ENCODE measurements around the gene C2CD4C. TPM values are rescaled to one million over a fixed set of nuclear protein-coding genes. Genes with fewer than 3 reads are reported as not detected.

Gene C2CD4C
- total RNA-seq, 1 experiment from 2014 or later: 7.1 TPM

GRCh38 chr19:457636-458035 lies 48.7 kb upstream of the C2CD4C start:
- ChIA-PET CTCF (no interaction called here), RAD21 (ENCODE audit: low non-redundant PET in 1 of 2, low total read pairs in 2 of 2, uncharacterized antibody in 2 of 2, unreplicated experiment in 2 of 2) (no interaction called here), POLR2A (no interaction called here)
- DNase-seq (ENCODE audit: low read depth, low spot score) (no peak), ATAC-seq (no peak)
- Histone ChIP-seq H3K4me2 (ENCODE audit: low read length) (no peak overlapping the region), H3K4me1 (ENCODE audit: control insufficient read depth in 1 of 2, insufficient read depth in 2 of 2, low read length in 2 of 2) (peaks cover 7 to 24% of the 10 kb centered on the region in 2 experiments; a peak in 3 of 4 replicates), H3K9me2 (ENCODE audit: insufficient read depth) (no peaks in the 10 kb centered on the region), H3K27ac (ENCODE audit: low read depth, low read length) (no peak overlapping the region), H4K20me1 (ENCODE audit: insufficient read depth) (no peaks in the 10 kb centered on the region), H2AFZ (ENCODE audit: low read depth, low read length, poor library complexity, severe bottlenecking) (no peak overlapping the region), H3K27me3 (ENCODE audit: insufficient read depth, low read length) (no peaks in the 10 kb centered on the region), H3K79me2 (ENCODE audit: insufficient read depth, low read length) (no peaks in the 10 kb centered on the region), H3K9me3 (ENCODE audit: control insufficient read depth in 1 of 2, insufficient read depth in 1 of 2, low read depth in 1 of 2, low read length in 2 of 2) (no peaks in the 10 kb centered on the region), H3K36me3 (ENCODE audit: control insufficient read depth in 1 of 2, insufficient read depth in 2 of 2, low read length in 2 of 2) (no peaks in the 10 kb centered on the region), H3K4me3 (replicated peaks in 1 of 2; ENCODE audit: low read depth in 1 of 2, low read length in 2 of 2) (no peak overlapping the region), H3K9ac (ENCODE audit: low read length) (no peak overlapping the region)
- TF ChIP-seq FOSL1 (IDR thresholded peaks at IDR 0.05; ENCODE audit: low read depth) (no peak), EGR1 (IDR thresholded peaks at IDR 0.05; ENCODE audit: low read depth) (no peak), CTCF (IDR thresholded peaks at IDR 0.05 in 2 of 3, conservative IDR thresholded peaks at IDR 0.05 in 1 of 3; ENCODE audit: borderline replicate concordance in 1 of 3, insufficient read depth in 1 of 3, low read depth in 2 of 3, low read length in 2 of 3) (no peak), ATF3 (IDR thresholded peaks at IDR 0.05) (no peak), REST (IDR thresholded peaks at IDR 0.05; ENCODE audit: low read depth) (no peak), ZNF274 (IDR thresholded peaks at IDR 0.05; ENCODE audit: low read depth, low read length) (no peak), TCF7L2 (IDR thresholded peaks at IDR 0.05; ENCODE audit: borderline replicate concordance, extremely low read depth, insufficient read depth, insufficient read length) (no peak), POLR2A (IDR thresholded peaks at IDR 0.05; ENCODE audit: borderline replicate concordance, extremely low read depth, insufficient read depth, insufficient read length) (no peak), RAD21 (IDR thresholded peaks at IDR 0.05; ENCODE audit: low read depth) (no peak), ELF1 (IDR thresholded peaks at IDR 0.05; ENCODE audit: borderline replicate concordance, low read depth) (no peak), ZFX (IDR thresholded peaks at IDR 0.05) (no peak), CBX3 (IDR thresholded peaks at IDR 0.05; ENCODE audit: low read depth) (no peak), JUND (IDR thresholded peaks at IDR 0.05) (no peak)
- no TSS peak for BruUV-seq (replicated peaks)
- intact Hi-C loops (cut with micrococcal nuclease): no loop called here

Data from HCT116 (cell line).